Skeletal muscle tissue (tissue), 4 donors: Measurements from ENCODE around the gene MAOA. TPM values are rescaled to one million over a fixed set of nuclear protein-coding genes. Genes with fewer than 3 reads are reported as not detected.
"Not testable (repeated sequence)": the region's sequence is repeated elsewhere in the genome, so short reads cannot be mapped to it uniquely, and the experiment has no call there.

Source experiments
- H3K27ac ChIP-seq: one replicate; pipeline ENCODE4 v1.7.0; 2013; ENCODE audit warnings: mild to moderate bottlenecking, low read depth, low read length, inconsistent platforms
- H3K27me3 ChIP-seq, 3 donors: one replicate each; pipeline ENCODE4 v1.7.0; 2013; ENCODE audit warnings: low read length in 3 of 3; ENCODE audit not compliant: control insufficient read depth in 3 of 3, insufficient read depth in 3 of 3
- H3K36me3 ChIP-seq, 3 donors: one replicate each; pipeline ENCODE4 v1.7.0; 2013; ENCODE audit warnings: low read length in 3 of 3; ENCODE audit not compliant: control insufficient read depth in 3 of 3, insufficient read depth in 3 of 3
- H3K4me1 ChIP-seq, 3 donors: one replicate each; pipeline ENCODE4 v1.7.0; 2013; ENCODE audit warnings: low read length in 3 of 3, mild to moderate bottlenecking in 3 of 3; ENCODE audit not compliant: control insufficient read depth in 3 of 3, insufficient read depth in 3 of 3
- H3K4me3 ChIP-seq, 3 donors: one replicate each; pipeline ENCODE4 v1.7.0; 2013; ENCODE audit warnings: low read length in 3 of 3
- H3K9ac ChIP-seq, 3 donors: one replicate each; pipeline ENCODE4 v1.7.0; 2013; ENCODE audit warnings: low read length in 3 of 3, mild to moderate bottlenecking in 3 of 3, moderate library complexity in 2 of 3, low read depth in 1 of 3
- H3K9me3 ChIP-seq, 3 donors: one replicate each; pipeline ENCODE4 v1.7.0; 2013; ENCODE audit warnings: low read length in 3 of 3; ENCODE audit not compliant: control insufficient read depth in 3 of 3
- total RNA-seq: library from RNA; depleted of rRNA; stranded (reverse); fragments of >200 nt; gene quantifications from one replicate; pipeline ENCODE4 v1.2.3, GENCODE V29; 2014
- donor health status: Osteomylitis.

The MAOA gene
- total RNA-seq, 1 donor from 2014 or later, result 1.6 TPM

DNA sequence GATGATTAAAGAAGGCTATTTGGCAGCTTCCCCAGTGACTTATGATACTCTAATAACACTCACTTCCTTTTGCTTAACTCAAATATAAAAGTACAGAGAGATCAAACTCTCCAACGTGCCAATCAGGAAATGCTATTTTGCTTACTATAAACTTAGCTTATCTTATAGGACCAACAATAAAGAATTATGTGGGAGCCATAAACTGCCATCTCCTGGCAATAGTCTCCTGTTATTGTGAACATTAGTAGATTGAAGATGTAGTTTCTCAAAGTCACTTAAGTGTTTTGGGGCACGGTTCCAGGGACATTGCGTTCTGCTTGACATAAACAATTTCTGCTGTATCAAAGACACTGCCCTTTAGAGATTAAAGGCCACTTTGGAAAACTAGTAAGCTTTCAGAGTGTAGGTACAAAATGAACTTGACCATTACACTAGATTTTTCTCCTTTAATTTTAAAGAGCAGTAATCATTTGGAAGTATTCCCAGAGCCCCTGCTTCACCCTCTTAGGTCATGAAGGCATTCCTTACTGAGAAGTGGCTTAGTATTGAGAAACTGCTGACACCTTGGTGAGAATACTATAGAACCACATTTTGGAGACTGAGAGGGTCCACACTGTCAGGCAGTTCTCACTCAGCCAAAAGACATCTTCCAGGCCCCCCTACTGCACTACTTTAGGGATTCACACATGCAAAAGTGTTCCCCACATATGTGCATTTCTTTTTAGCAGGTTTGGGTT is 51.9 kb downstream of the MAOA start:
- Histone ChIP-seq H3K9me3 (no peaks in the 10 kb centered on the region), H3K4me1 (peaks cover 4 to 5% (median 5%) of the 10 kb centered on the region in 3 donors), H3K27ac (no peak overlapping the region), H3K4me3 (no peak overlapping the region), H3K27me3 (no peaks in the 10 kb centered on the region), H3K9ac (no peak overlapping the region), H3K36me3 (no peaks in the 10 kb centered on the region)

DNA sequence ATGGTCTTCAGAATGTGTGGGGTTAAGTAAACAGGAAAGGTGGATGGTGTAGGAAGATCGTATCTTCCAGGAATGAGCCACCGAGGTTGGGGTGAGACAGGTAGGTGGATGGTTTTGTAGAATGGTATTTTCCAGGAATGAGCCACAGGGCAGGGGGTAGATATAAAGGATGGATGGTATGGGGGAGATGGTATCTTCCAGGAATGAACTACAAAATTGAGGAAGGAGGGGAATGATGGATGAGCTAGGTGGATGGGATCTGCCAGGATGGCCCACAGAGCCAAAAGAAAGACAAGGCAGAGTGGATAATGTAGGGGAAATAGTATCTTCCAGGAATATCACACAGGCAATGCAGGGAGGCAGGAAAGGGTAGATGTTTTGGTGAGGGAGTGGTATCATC is 60.0 kb downstream of the MAOA start:
- H3K4me3 ChIP-seq, result no peak overlapping the region
- no peaks in the 10 kb centered on the region for H3K36me3 ChIP-seq
- peaks cover 0 to 10% (median 0%) of the 10 kb centered on the region in 3 donors for H3K9me3 ChIP-seq
- no peak overlapping the region for H3K9ac ChIP-seq
- no peak overlapping the region for H3K27ac ChIP-seq
- H3K4me1 ChIP-seq, result no peaks in the 10 kb centered on the region
- peaks cover 0 to 5% (median 0%) of the 10 kb centered on the region in 3 donors for H3K27me3 ChIP-seq

DNA sequence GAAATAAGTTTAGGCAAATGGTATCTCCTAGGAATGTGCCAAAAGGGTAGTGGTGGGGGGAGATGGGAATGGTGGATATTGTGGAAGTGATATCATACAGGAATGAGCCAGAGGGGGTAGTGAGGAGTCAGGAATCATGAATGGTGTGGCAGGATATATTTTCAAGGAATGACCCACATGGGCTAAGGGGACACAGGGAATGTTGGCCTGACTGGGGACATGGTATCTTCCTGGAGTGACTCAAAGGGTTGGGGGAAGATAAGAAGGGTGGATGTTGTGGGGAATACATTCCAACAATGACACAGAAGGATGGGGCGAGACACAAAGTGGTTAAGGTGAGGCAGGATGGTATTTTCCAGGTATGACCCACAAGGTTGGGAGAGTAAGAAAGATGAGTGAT is 60.6 kb downstream of the MAOA start:
- Histone ChIP-seq H3K9ac (no peak overlapping the region), H3K4me3 (no peak overlapping the region), H3K36me3 (no peaks in the 10 kb centered on the region), H3K27me3 (peaks cover 0 to 5% (median 0%) of the 10 kb centered on the region in 3 donors), H3K27ac (no peak overlapping the region), H3K9me3 (peaks cover 0 to 11% (median 0%) of the 10 kb centered on the region in 3 donors), H3K4me1 (no peaks in the 10 kb centered on the region)

DNA sequence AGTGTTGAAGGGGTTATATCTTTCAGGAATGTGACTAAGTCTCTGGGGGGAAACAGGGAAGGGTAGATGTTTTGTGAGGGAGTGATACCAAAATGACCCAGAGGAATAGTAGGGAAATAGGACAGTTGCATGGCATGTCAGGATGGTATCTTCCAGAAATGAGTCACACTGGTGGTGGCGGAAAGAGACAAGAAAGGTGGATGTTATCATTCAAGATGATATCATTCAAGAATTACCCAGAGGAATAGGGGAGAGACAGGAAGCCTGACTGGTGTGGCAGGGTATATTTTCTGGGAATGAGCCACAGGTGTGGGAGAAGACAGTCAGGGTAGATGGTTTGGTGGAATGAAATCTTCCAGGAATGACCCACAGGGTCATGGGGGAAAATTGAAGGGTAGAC is 61.1 kb downstream of the MAOA start:
- Histone ChIP-seq H3K4me1 (no peaks in the 10 kb centered on the region), H3K36me3 (no peaks in the 10 kb centered on the region), H3K9me3 (peaks cover 0 to 11% (median 0%) of the 10 kb centered on the region in 3 donors), H3K4me3 (no peak overlapping the region), H3K27ac (no peak overlapping the region), H3K27me3 (peaks cover 0 to 5% (median 0%) of the 10 kb centered on the region in 3 donors), H3K9ac (no peak overlapping the region)

DNA sequence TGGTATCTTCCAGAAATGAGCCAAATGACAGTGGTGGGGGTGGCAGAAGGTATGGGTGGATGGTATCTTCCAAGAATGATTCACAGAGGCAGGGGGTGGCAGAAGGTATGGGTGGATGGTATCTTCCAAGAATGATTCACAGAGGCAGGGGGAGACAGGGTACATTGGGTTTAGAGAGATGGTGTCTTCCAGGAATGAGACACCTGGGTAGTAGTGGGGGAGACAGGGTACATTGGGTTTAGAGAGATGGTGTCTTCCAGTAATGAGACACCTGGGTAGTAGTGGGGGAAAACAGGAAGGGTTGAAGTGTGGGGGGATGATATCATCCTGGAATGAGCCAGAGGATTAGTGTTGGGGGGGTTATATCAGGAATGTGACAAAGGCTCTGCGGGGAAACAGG is 62.0 kb downstream of the MAOA start:
- Histone ChIP-seq H3K4me3 (no peak overlapping the region), H3K36me3 (no peaks in the 10 kb centered on the region), H3K9ac (no peak overlapping the region), H3K4me1 (no peaks in the 10 kb centered on the region), H3K9me3 (peaks cover 0 to 11% (median 0%) of the 10 kb centered on the region in 3 donors), H3K27ac (no peak overlapping the region), H3K27me3 (peaks cover 0 to 5% (median 0%) of the 10 kb centered on the region in 3 donors)

DNA sequence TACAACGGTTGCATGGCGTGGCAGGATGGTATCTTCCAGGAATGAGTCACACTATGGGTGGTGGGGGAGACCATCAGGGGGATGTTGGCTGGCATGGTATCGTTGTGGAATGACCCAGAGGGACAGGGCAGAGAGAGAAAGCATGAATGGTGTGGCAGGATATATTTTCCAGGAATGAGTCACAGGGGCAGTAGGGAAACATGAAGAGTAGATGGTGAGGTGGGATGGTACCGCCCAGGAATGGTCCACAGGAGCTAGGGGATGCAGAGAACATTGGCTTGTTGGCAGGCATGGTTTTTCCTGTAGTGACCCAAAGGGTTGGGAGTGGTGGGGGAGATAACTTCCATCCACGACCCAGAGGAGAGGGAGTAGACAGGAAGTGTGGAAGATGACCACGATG is 62.4 kb downstream of the MAOA start:
- Histone ChIP-seq H3K27me3 (peaks cover 0 to 5% (median 0%) of the 10 kb centered on the region in 3 donors), H3K27ac (no peak overlapping the region), H3K4me3 (no peak overlapping the region), H3K36me3 (no peaks in the 10 kb centered on the region), H3K9ac (no peak overlapping the region), H3K4me1 (no peaks in the 10 kb centered on the region), H3K9me3 (peaks cover 0 to 11% (median 0%) of the 10 kb centered on the region in 3 donors)

DNA sequence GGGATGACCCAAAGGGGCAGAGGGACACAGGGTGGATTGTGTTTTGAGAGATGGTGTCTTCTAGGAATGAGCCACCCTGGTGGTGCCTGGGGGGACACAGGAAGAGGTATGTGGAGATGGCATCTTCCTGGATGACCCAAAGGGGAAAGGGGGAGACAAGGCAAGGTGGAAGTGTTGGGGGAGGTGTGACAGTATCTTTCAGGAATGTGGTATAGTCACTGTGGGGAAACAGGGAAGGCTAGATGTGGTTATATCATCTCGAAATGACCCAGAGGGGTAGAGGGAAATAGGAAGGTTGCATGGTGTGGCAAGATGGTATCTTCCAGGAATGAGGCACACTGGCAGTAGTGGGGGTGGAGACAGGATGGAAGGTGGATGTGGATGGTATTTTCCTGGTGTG is 62.9 kb downstream of the MAOA start:
- no peaks in the 10 kb centered on the region for H3K4me1 ChIP-seq
- no peak overlapping the region for H3K4me3 ChIP-seq
- H3K27me3 ChIP-seq, result peaks cover 0 to 5% (median 0%) of the 10 kb centered on the region in 3 donors
- H3K36me3 ChIP-seq, result no peaks in the 10 kb centered on the region
- no peak overlapping the region for H3K27ac ChIP-seq
- no peak overlapping the region for H3K9ac ChIP-seq
- H3K9me3 ChIP-seq, result peaks cover 0 to 11% (median 0%) of the 10 kb centered on the region in 3 donors

DNA sequence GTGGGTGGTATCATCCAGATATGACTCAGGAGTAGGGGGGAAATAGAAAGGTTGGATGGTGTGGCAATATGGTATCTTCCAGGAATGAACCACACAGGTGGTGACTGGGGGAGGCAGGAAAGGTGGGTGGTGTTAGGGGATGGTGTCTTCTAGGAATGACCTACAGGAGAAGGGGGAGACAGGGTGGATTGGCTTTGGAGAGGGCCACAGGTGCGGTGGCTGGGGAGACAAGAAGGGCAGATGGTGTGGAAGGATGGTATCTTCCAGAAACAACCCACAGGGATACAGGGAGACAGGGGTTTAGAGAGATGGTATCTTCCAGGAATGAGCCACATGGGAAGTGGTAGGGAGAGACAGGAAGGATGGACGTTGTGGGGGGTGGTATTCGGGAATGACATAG is 64.0 kb downstream of the MAOA start:
- peaks cover 0 to 11% (median 0%) of the 10 kb centered on the region in 3 donors for H3K9me3 ChIP-seq
- no peak overlapping the region for H3K27ac ChIP-seq
- no peaks in the 10 kb centered on the region for H3K4me1 ChIP-seq
- no peak overlapping the region for H3K9ac ChIP-seq
- peaks cover 0 to 4% (median 0%) of the 10 kb centered on the region in 3 donors for H3K27me3 ChIP-seq
- no peaks in the 10 kb centered on the region for H3K36me3 ChIP-seq
- H3K4me3 ChIP-seq, result no peak overlapping the region

DNA sequence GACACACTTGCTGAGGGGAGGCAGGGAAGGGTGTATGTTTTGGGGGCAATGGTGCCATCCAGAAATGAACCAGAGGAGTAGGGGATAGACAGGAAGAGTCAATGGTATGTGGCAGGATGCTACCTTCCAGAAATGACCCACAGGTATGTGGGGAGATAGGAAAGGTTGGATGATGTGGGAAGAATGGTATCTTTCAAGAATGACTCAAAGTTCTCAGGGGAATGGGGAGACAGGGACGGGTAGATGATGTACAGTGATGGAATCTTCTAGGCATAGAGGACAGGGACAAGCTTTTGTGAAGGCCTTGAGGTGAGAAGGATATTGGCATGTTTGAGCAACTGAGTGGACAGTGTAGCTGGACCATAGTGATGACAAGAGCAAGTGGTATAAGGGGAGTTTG is 64.9 kb downstream of the MAOA start:
- Histone ChIP-seq H3K9me3 (peaks cover 0 to 11% (median 0%) of the 10 kb centered on the region in 3 donors), H3K27me3 (no peaks in the 10 kb centered on the region), H3K4me3 (no peak overlapping the region), H3K9ac (no peak overlapping the region), H3K27ac (no peak overlapping the region), H3K36me3 (no peaks in the 10 kb centered on the region), H3K4me1 (no peaks in the 10 kb centered on the region)

DNA sequence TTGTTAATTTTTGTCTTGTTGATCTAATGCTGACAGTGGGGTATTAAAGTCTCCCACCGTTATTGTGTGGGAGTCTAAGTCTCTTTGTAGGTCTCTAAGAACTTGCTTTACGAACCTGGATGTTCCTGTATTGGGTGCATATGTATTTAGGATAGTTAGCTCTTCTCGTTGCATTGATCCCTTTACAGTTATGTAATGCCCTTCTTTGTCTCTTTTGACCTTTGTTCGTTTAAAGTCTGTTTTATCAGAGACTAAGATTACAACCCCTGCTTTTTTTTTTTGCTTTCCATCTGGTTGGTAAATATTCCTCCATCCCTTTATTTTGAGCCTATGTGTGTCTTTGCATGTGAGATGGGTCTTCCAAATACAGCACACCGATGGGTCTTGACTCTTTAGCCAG is 69.1 kb downstream of the MAOA start:
- H3K9ac ChIP-seq, H3K9me3 ChIP-seq, H3K4me1 ChIP-seq, H3K36me3 ChIP-seq, H3K27ac ChIP-seq, H3K27me3 ChIP-seq, H3K4me3 ChIP-seq: not testable (repeated sequence)
